ENCODE measurements around the gene USP5. TPM values are rescaled to one million over a fixed set of nuclear protein-coding genes. Genes with fewer than 3 reads are reported as not detected.

Gene USP5
- polyA plus RNA-seq, 1 donor from 2014 or later = 130 TPM

DNA sequence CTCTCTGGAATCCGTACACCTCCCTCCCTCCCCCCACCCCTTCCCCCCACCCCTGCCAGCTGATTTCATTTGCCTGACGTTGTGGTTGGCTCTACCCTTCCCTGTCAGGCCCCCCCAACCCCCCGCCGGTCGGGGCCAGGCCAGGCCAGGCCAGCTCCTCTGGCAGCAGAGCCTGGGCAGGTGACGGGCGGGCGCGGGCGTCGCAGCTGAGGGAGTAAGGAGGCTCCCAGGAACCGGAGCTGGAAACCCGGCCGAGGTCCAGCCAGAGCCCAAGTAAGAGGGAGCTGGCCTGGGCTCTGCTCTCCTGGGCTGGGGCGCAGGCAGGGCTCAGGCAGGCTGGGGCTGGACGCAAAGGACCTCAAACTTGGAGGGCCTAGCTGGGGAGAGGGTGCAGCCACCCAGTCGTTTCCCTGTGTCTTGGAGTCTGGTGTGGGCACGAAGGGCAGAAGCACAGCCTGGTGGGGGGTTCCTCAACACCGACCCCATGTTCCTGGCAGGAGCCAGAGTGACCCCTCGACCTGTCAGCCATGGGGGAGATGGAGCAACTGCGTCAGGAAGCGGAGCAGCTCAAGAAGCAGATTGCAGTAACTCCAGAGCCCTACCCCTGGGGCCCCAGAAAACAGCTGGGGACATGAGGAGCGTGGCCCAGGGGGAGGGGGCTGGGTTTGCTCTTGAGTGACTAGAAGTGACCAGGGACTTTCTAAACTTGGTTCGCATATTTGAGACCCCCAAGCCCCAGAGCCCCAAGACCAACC, 11.0 kb upstream of the USP5 start, which contains the start of gene GNB3:
Gene GNB3, plus strand, starts transcription at position 165 of the 755 bp plus-strand sequence. Its CDS starts 363 bp downstream, at position 528.
- H3F3A ChIP-seq (ENCODE audit: insufficient read depth, low read length, poor library complexity, severe bottlenecking) = no peaks in the 10 kb centered on the region
- no peaks in the 10 kb centered on the region for H3K27me3 ChIP-seq (ENCODE audit: insufficient read depth, low read depth, low read length)
- H3K9me3 ChIP-seq (ENCODE audit: low read length) = no peaks in the 10 kb centered on the region
- no peaks in the 10 kb centered on the region for H3K36me3 ChIP-seq (ENCODE audit: insufficient read depth, low read length)
- no peak within 1 kb of the TSS for H3K4me2 ChIP-seq (ENCODE audit: low read length)
- H3K9ac ChIP-seq (ENCODE audit: low read length) = no peak within 1 kb of the TSS
- no peak within 1 kb of the TSS for H3K4me3 ChIP-seq (ENCODE audit: low read length)
- no peak within 1 kb of the TSS for H3K27ac ChIP-seq (ENCODE audit: low read length)
- no peaks in the 10 kb centered on the region for H4K20me1 ChIP-seq (ENCODE audit: insufficient read depth)
- H2AFZ ChIP-seq (ENCODE audit: low read depth, low read length) = no peak within 1 kb of the TSS
- H3K79me2 ChIP-seq (replicated peaks; ENCODE audit: insufficient read depth, low read length) = no peaks in the 10 kb centered on the region
- TF ChIP-seq EP300 (conservative IDR thresholded peaks at IDR 0.05; ENCODE audit: poor library complexity, severe bottlenecking) = no peak
- TF ChIP-seq, protein P1, sequence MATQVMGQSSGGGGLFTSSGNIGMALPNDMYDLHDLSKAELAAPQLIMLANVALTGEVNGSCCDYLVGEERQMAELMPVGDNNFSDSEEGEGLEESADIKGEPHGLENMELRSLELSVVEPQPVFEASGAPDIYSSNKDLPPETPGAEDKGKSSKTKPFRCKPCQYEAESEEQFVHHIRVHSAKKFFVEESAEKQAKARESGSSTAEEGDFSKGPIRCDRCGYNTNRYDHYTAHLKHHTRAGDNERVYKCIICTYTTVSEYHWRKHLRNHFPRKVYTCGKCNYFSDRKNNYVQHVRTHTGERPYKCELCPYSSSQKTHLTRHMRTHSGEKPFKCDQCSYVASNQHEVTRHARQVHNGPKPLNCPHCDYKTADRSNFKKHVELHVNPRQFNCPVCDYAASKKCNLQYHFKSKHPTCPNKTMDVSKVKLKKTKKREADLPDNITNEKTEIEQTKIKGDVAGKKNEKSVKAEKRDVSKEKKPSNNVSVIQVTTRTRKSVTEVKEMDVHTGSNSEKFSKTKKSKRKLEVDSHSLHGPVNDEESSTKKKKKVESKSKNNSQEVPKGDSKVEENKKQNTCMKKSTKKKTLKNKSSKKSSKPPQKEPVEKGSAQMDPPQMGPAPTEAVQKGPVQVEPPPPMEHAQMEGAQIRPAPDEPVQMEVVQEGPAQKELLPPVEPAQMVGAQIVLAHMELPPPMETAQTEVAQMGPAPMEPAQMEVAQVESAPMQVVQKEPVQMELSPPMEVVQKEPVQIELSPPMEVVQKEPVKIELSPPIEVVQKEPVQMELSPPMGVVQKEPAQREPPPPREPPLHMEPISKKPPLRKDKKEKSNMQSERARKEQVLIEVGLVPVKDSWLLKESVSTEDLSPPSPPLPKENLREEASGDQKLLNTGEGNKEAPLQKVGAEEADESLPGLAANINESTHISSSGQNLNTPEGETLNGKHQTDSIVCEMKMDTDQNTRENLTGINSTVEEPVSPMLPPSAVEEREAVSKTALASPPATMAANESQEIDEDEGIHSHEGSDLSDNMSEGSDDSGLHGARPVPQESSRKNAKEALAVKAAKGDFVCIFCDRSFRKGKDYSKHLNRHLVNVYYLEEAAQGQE (IDR thresholded peaks at IDR 0.05; ENCODE audit: borderline replicate concordance) = no peak
- no peak for TF ChIP-seq MXI1 (conservative IDR thresholded peaks at IDR 0.05; ENCODE audit: poor library complexity, severe bottlenecking)
- TF ChIP-seq, protein P2, sequence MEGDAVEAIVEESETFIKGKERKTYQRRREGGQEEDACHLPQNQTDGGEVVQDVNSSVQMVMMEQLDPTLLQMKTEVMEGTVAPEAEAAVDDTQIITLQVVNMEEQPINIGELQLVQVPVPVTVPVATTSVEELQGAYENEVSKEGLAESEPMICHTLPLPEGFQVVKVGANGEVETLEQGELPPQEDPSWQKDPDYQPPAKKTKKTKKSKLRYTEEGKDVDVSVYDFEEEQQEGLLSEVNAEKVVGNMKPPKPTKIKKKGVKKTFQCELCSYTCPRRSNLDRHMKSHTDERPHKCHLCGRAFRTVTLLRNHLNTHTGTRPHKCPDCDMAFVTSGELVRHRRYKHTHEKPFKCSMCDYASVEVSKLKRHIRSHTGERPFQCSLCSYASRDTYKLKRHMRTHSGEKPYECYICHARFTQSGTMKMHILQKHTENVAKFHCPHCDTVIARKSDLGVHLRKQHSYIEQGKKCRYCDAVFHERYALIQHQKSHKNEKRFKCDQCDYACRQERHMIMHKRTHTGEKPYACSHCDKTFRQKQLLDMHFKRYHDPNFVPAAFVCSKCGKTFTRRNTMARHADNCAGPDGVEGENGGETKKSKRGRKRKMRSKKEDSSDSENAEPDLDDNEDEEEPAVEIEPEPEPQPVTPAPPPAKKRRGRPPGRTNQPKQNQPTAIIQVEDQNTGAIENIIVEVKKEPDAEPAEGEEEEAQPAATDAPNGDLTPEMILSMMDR (IDR thresholded peaks at IDR 0.05; ENCODE audit: poor library complexity, severe bottlenecking) = no peak
- no peak for TF ChIP-seq EZH2 (IDR thresholded peaks at IDR 0.05; ENCODE audit: borderline replicate concordance, insufficient read depth, low read length, poor library complexity, severe bottlenecking)
- TF ChIP-seq RAD21 (conservative IDR thresholded peaks at IDR 0.05) = no peak
- H3K9me2 ChIP-seq (ENCODE audit: insufficient read depth, low read length) = no peaks in the 10 kb centered on the region

DNA sequence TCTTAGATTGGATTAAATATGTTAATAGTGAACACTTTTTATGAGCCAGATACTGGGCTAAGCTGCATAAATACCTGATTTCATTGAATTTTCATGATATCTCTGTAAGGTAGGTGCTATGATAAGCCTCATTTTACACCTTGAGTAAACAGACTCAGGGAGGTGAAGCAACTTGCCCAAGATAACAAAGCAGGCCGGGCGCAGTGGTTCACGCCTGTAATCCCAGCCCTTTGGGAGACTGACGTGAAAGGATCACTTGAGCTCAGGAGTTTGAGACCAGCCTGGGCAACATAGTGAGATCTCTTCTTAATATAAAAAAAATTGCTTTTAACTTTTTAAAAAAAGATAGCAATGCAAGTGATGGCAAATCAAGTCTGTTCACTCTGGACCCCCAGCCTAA, 9.9 kb upstream of the USP5 start:
- Histone ChIP-seq H3F3A (ENCODE audit: insufficient read depth, low read length, poor library complexity, severe bottlenecking) (no peaks in the 10 kb centered on the region), H4K20me1 (ENCODE audit: insufficient read depth) (no peaks in the 10 kb centered on the region), H3K4me3 (ENCODE audit: low read length) (no peak overlapping the region), H3K27me3 (ENCODE audit: insufficient read depth, low read depth, low read length) (no peaks in the 10 kb centered on the region), H3K27ac (ENCODE audit: low read length) (no peak overlapping the region), H3K9me3 (ENCODE audit: low read length) (no peaks in the 10 kb centered on the region), H3K9ac (ENCODE audit: low read length) (no peak overlapping the region), H3K36me3 (ENCODE audit: insufficient read depth, low read length) (no peaks in the 10 kb centered on the region), H2AFZ (ENCODE audit: low read depth, low read length) (no peak overlapping the region), H3K79me2 (replicated peaks; ENCODE audit: insufficient read depth, low read length) (no peaks in the 10 kb centered on the region), H3K9me2 (ENCODE audit: insufficient read depth, low read length) (no peaks in the 10 kb centered on the region), H3K4me2 (ENCODE audit: low read length) (no peak overlapping the region)
- TF ChIP-seq SMC3 (conservative IDR thresholded peaks at IDR 0.05; ENCODE audit: poor library complexity) (no peak), EP300 (conservative IDR thresholded peaks at IDR 0.05; ENCODE audit: poor library complexity, severe bottlenecking) (no peak), EZH2 (IDR thresholded peaks at IDR 0.05; ENCODE audit: borderline replicate concordance, insufficient read depth, low read length, poor library complexity, severe bottlenecking) (no peak), TAF1 (IDR thresholded peaks at IDR 0.05; ENCODE audit: low read depth) (no peak), RAD21 (conservative IDR thresholded peaks at IDR 0.05) (no peak), MXI1 (conservative IDR thresholded peaks at IDR 0.05; ENCODE audit: poor library complexity, severe bottlenecking) (no peak), POLR2AphosphoS5 (IDR thresholded peaks at IDR 0.05) (no peak)
- TF ChIP-seq, protein P2 (IDR thresholded peaks at IDR 0.05; ENCODE audit: poor library complexity, severe bottlenecking) = no peak
- TF ChIP-seq, protein P1 (IDR thresholded peaks at IDR 0.05; ENCODE audit: borderline replicate concordance) = no peak
